B cell (primary cell): ENCODE measurements around the gene ZNF621. TPM values are rescaled to one million over a fixed set of nuclear protein-coding genes. Genes with fewer than 3 reads are reported as not detected.

Experiments
- ATAC-seq: fragments of 200-7000 bp; cut with Tn5 transposase; one replicate; pipeline ENCODE4 v1.10.0; 2021; ENCODE audit warnings: low read depth, mild to moderate bottlenecking, moderate number of reproducible peaks, moderate library complexity
- CTCF ChIA-PET: fragments of 350-600 bp; sonication (Branson Sonifier 250); formaldehyde crosslinking; loops from one replicate; lab custom pipeline; 2021; ENCODE audit warnings: antibody characterized with exemption, inconsistent platforms; lab: Charles Lee
- POLR2A ChIA-PET: fragments of 350-600 bp; sonication (Branson Sonifier 250); formaldehyde crosslinking; loops from one replicate; lab custom pipeline; 2021; ENCODE audit warnings: antibody characterized with exemption; lab: Charles Lee
- DNase-seq: peaks from one replicate; pipeline ENCODE4 v3.0.0; 2013
- H2AFZ ChIP-seq: 2 replicates; pipeline ENCODE4 v1.6.1; 2012; ENCODE audit warnings: mild to moderate bottlenecking, low read depth, low read length; ENCODE audit not compliant: insufficient read depth, poor library complexity, severe bottlenecking
- H3K27ac ChIP-seq, 2 donors: 1 replicate in 1 of 2; 2 replicates in 1 of 2; pipeline ENCODE4 v1.5.1; 2012 to 2013; ENCODE audit warnings: low read length in 2 of 2, mild to moderate bottlenecking in 2 of 2, moderate library complexity in 1 of 2
- H3K27me3 ChIP-seq, 4 experiments: fragments of 200-600 bp in 1 of 4; sonication (generic) in 1 of 4; replicated peaks in 1 of 4; 1 replicate in 2 of 4; 2 replicates in 2 of 4; pipeline versions ENCODE4 v1.6.1 to v1.7.0; 2013 to 2016; ENCODE audit warnings: low read length in 3 of 4, mild to moderate bottlenecking in 2 of 4, mixed read lengths in 1 of 4, moderate library complexity in 1 of 4; ENCODE audit not compliant: insufficient read depth in 4 of 4, control insufficient read depth in 3 of 4; ENCODE audit errors: control extremely low read depth in 1 of 4
- H3K36me3 ChIP-seq, 2 experiments: replicated peaks in 1 of 2; 1 replicate in 1 of 2; 2 replicates in 1 of 2; pipeline versions ENCODE4 v1.6.1 to v1.7.1; 2013; ENCODE audit warnings: low read length in 1 of 2; ENCODE audit not compliant: insufficient read depth in 2 of 2, control insufficient read depth in 1 of 2; ENCODE audit errors: control extremely low read depth in 1 of 2, extremely low read depth in 1 of 2
- H3K4me1 ChIP-seq, 2 donors: fragments of 200-600 bp in 1 of 2; sonication (generic) in 1 of 2; 1 replicate in 1 of 2; 2 replicates in 1 of 2; pipeline versions ENCODE4 v1.5.1 to v1.6.1; 2013 to 2017; ENCODE audit warnings: low read length in 2 of 2; ENCODE audit not compliant: control insufficient read depth in 2 of 2, insufficient read depth in 2 of 2
- H3K4me2 ChIP-seq: replicated peaks from 2 replicates; pipeline ENCODE3; 2012; ENCODE audit warnings: mild to moderate bottlenecking, low read depth, low read length; ENCODE audit not compliant: poor library complexity, severe bottlenecking
- H3K4me3 ChIP-seq, 5 experiments: fragments of 200-600 bp in 1 of 5; sonication (generic) in 1 of 5; 1 replicate in 3 of 5; 2 replicates in 2 of 5; pipeline versions ENCODE4 v1.5.1 to v1.7.0; 2011 to 2016; ENCODE audit warnings: low read length in 4 of 5, mild to moderate bottlenecking in 4 of 5, low read depth in 2 of 5, control low read depth in 1 of 5, moderate library complexity in 1 of 5; ENCODE audit not compliant: insufficient read depth in 1 of 5; ENCODE audit errors: control extremely low read depth in 1 of 5, extremely low read depth in 1 of 5
- H3K79me2 ChIP-seq: fragments of 200-600 bp; sonication (generic); one replicate; pipeline ENCODE4 v1.6.0; 2016; ENCODE audit warnings: low read length; ENCODE audit not compliant: control insufficient read depth, insufficient read depth
- H3K9ac ChIP-seq: fragments of 200-600 bp; sonication (generic); 2 replicates; pipeline ENCODE4 v1.6.1; 2017; ENCODE audit warnings: mild to moderate bottlenecking, low read length, moderate library complexity
- H3K9me3 ChIP-seq, 3 donors: one replicate each; pipeline versions ENCODE4 v1.6.1 to v1.7.1; 2013; ENCODE audit warnings: low read length in 2 of 3; ENCODE audit not compliant: control insufficient read depth in 2 of 3, insufficient read depth in 1 of 3; ENCODE audit errors: control extremely low read depth in 1 of 3
- H4K20me1 ChIP-seq: 2 replicates; pipeline ENCODE4 v1.6.0; 2012; ENCODE audit warnings: mild to moderate bottlenecking, low read length; ENCODE audit not compliant: insufficient read depth, control insufficient read depth, poor library complexity, severe bottlenecking
- H3K27ac Mint-ChIP-seq: one replicate; pipeline ENCODE4 v1.8.0; 2021; ENCODE audit warnings: mixed read lengths
- H3K27me3 Mint-ChIP-seq: one replicate; pipeline ENCODE4 v1.8.0; 2021; ENCODE audit warnings: mixed read lengths
- H3K4me1 Mint-ChIP-seq: one replicate; pipeline ENCODE4 v1.8.0; 2021; ENCODE audit warnings: mixed read lengths
- H3K4me3 Mint-ChIP-seq: one replicate; pipeline ENCODE4 v1.8.0; 2021; ENCODE audit warnings: mixed read lengths
- H3K9me3 Mint-ChIP-seq: one replicate; pipeline ENCODE4 v1.8.0; 2022; ENCODE audit warnings: mixed read lengths; ENCODE audit not compliant: insufficient read depth
- EZH2 ChIP-seq: IDR thresholded peaks from 2 replicates; pipeline ENCODE4 v1.6.1; 2012; ENCODE audit warnings: borderline replicate concordance, low read depth, mild to moderate bottlenecking, moderate library complexity, low read length; ENCODE audit not compliant: insufficient read depth, poor library complexity, severe bottlenecking
- WGBS: methylation state at CpG from one replicate; pipeline ENCODE4 v1.1.5; 2013; ENCODE audit warnings: missing lambda C conversion rate; ENCODE audit not compliant: insufficient coverage; 5-methylcytosine and 5-hydroxymethylcytosine counted together
- intact Hi-C: fragments of 100-400 bp; cut with micrococcal nuclease; formaldehyde crosslinking; loops from one replicate; pipeline ENCODE4 v1.10.0; 2022
- polyA plus RNA-seq: library from polyadenylated mRNA; depleted of rRNA; stranded (reverse); fragments of >200 nt; gene quantifications from 2 replicates; pipeline ENCODE4 v1.2.3, GENCODE V29; 2012
- total RNA-seq, 2 donors: library from RNA; stranded (reverse); fragments of 120-200 nt in 1 of 2; gene quantifications; 1 replicate in 1 of 2; 2 replicates in 1 of 2; pipeline versions ENCODE4 v1.2.3 to v1.2.4, GENCODE V29; 2013 to 2022
- TF ChIP-seq, protein P1 (sequence below): fragments of 200-600 bp; IDR thresholded peaks from one replicate; pipeline ENCODE4 v1.8.0; 2022; ENCODE audit warnings: antibody characterized with exemption, mild to moderate bottlenecking

The ZNF621 gene
- total and polyA plus RNA-seq, 2 donors (not counting 1 experiment from before 2014, with no cell fraction given): 10.2 to 35.2 TPM

DNA sequence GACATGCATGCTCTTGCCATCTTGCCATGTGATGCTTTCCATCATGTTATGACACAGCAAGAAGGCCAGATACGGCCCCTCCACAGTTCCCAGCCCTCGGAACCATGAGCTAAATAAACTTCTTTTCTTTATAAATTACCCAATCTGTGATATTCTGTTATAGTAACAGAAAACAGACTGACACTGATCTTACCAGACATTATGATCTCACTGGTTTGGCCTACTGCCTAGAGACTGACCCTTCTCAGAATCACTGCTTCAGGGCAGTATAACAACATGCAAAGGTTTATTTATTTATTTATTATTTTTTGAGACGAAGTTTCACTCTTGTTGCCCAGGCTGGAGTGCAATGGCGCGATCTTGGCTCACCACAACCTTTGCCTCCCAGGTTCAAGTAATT lies 33.8 kb upstream of the ZNF621 start:
- CTCF ChIA-PET: no interaction called here
- no peak overlapping the region for H3K27ac Mint-ChIP-seq

DNA sequence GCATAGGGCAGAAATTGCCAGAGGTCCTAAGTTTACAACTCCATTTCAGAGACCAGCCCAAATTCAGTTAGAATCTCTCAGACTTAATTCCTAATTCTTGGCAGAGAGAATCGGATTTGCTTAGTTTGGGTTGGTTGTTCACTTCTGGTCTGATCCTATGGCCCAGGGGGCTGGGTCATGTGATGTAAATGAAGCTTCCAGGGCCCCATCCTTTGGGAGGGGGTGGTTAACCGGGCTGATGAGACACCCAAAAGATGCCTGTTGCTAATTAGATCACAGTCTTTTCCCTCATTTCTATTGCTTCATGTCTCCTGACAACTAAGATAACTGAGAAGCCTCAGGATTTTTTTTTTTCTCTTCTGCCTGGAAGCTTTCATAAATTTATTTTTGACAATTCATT lies 30.1 kb upstream of the ZNF621 start:
- H3K9ac ChIP-seq: no peak overlapping the region
- no peak overlapping the region for H3K4me2 ChIP-seq
- no peak overlapping the region for H3K4me3 Mint-ChIP-seq
- H3K9me3 Mint-ChIP-seq: no peaks in the 10 kb centered on the region
- no peaks in the 10 kb centered on the region for H3K9me3 ChIP-seq
- H3K4me1 ChIP-seq: no peaks in the 10 kb centered on the region
- H3K27ac Mint-ChIP-seq: no peak overlapping the region
- H4K20me1 ChIP-seq: no peaks in the 10 kb centered on the region
- no peaks in the 10 kb centered on the region for H3K79me2 ChIP-seq
- WGBS: no CpG with 5 or more reads among the region's 2 CpGs
- POLR2A ChIA-PET: no interaction called here
- H3K4me1 Mint-ChIP-seq: no peaks in the 10 kb centered on the region
- ATAC-seq (no peak), DNase-seq (no peak)
- no peak overlapping the region for H3K27ac ChIP-seq
- intact Hi-C loops: no loop called here
- no peak overlapping the region for H2AFZ ChIP-seq
- no peaks in the 10 kb centered on the region for H3K27me3 ChIP-seq
- CTCF ChIA-PET: no interaction called here
- TF ChIP-seq EZH2: no peak
- TF ChIP-seq, protein P1, sequence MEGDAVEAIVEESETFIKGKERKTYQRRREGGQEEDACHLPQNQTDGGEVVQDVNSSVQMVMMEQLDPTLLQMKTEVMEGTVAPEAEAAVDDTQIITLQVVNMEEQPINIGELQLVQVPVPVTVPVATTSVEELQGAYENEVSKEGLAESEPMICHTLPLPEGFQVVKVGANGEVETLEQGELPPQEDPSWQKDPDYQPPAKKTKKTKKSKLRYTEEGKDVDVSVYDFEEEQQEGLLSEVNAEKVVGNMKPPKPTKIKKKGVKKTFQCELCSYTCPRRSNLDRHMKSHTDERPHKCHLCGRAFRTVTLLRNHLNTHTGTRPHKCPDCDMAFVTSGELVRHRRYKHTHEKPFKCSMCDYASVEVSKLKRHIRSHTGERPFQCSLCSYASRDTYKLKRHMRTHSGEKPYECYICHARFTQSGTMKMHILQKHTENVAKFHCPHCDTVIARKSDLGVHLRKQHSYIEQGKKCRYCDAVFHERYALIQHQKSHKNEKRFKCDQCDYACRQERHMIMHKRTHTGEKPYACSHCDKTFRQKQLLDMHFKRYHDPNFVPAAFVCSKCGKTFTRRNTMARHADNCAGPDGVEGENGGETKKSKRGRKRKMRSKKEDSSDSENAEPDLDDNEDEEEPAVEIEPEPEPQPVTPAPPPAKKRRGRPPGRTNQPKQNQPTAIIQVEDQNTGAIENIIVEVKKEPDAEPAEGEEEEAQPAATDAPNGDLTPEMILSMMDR: no peak
- no peaks in the 10 kb centered on the region for H3K27me3 Mint-ChIP-seq
- no peak overlapping the region for H3K4me3 ChIP-seq
- H3K36me3 ChIP-seq: no peaks in the 10 kb centered on the region

More for the DNA sequence above, 33.8 kb upstream of the ZNF621 start:
- no peak overlapping the region for H3K27ac ChIP-seq
- no peaks in the 10 kb centered on the region for H3K27me3 Mint-ChIP-seq
- H3K9me3 ChIP-seq: peaks cover 6 to 18% (median 11%) of the 10 kb centered on the region in 3 donors
- DNase-seq (no peak), ATAC-seq (no peak)
- no peak overlapping the region for H3K4me3 ChIP-seq
- no peak overlapping the region for H3K9ac ChIP-seq
- intact Hi-C loops: no loop called here
- H3K4me2 ChIP-seq: no peak overlapping the region
- no peaks in the 10 kb centered on the region for H3K4me1 ChIP-seq
- TF ChIP-seq EZH2: no peak
- TF ChIP-seq, protein P1: no peak
- no peaks in the 10 kb centered on the region for H3K27me3 ChIP-seq
- peaks cover 11% of the 10 kb centered on the region for H3K9me3 Mint-ChIP-seq
- no peak overlapping the region for H3K4me3 Mint-ChIP-seq
- no peak overlapping the region for H2AFZ ChIP-seq
- no CpG with 5 or more reads among the region's 5 CpGs for WGBS
- H4K20me1 ChIP-seq: no peaks in the 10 kb centered on the region
- H3K4me1 Mint-ChIP-seq: no peaks in the 10 kb centered on the region
- H3K36me3 ChIP-seq: peaks cover 10 to 22% of the 10 kb centered on the region in 2 experiments
- POLR2A ChIA-PET: no interaction called here
- no peaks in the 10 kb centered on the region for H3K79me2 ChIP-seq
